Liver (tissue), 3 donors: ENCODE measurements around the gene KCNIP4.

Experiments used
- ATF3 ChIP-seq: IDR thresholded peaks from 2 replicates; pipeline ENCODE4 v1.6.1; 2016; ENCODE audit warnings: antibody characterized with exemption
- CTCF ChIP-seq: fragments of 150-350 bp; IDR thresholded peaks from 2 replicates; pipeline ENCODE4 v1.5.1; 2017; ENCODE audit warnings: improper control_type of control experiment, low read depth, low read length; ENCODE audit not compliant: missing input control
- EGR1 ChIP-seq, 2 donors: IDR thresholded peaks; 2 replicates each; pipeline ENCODE4 v1.6.1; 2016 to 2018; ENCODE audit warnings: antibody characterized with exemption in 2 of 2, low read depth in 2 of 2
- FOXA1 ChIP-seq: IDR thresholded peaks from 2 replicates; pipeline ENCODE4 v1.6.1; 2016; ENCODE audit warnings: antibody characterized with exemption
- GABPA ChIP-seq, 2 donors: IDR thresholded peaks in 1 of 2; conservative IDR thresholded peaks in 1 of 2; 2 replicates each; pipeline ENCODE4 v1.6.1; 2016; ENCODE audit warnings: antibody characterized with exemption in 2 of 2, mild to moderate bottlenecking in 1 of 2, moderate library complexity in 1 of 2
- JUND ChIP-seq, 2 donors: IDR thresholded peaks; 2 replicates each; pipeline ENCODE4 v1.6.1; 2016; ENCODE audit warnings: antibody characterized with exemption in 2 of 2
- MAX ChIP-seq: IDR thresholded peaks from 2 replicates; pipeline ENCODE4 v1.6.1; 2016; ENCODE audit warnings: antibody characterized with exemption
- NR2F2 ChIP-seq: IDR thresholded peaks from 2 replicates; pipeline ENCODE4 v1.6.1; 2016; ENCODE audit warnings: antibody characterized with exemption
- RAD21 ChIP-seq, 2 donors: IDR thresholded peaks; 2 replicates each; pipeline ENCODE4 v1.6.1; 2016; ENCODE audit warnings: antibody characterized with exemption in 2 of 2, mild to moderate bottlenecking in 2 of 2
- REST ChIP-seq: IDR thresholded peaks from 2 replicates; pipeline ENCODE4 v1.6.1; 2016; ENCODE audit warnings: antibody characterized with exemption, mild to moderate bottlenecking
- SP1 ChIP-seq: IDR thresholded peaks from 2 replicates; pipeline ENCODE4 v1.6.1; 2018; ENCODE audit warnings: antibody characterized with exemption, mild to moderate bottlenecking
- TAF1 ChIP-seq: conservative IDR thresholded peaks from 2 replicates; pipeline ENCODE4 v1.6.1; 2016; ENCODE audit warnings: antibody characterized with exemption, mild to moderate bottlenecking
- YY1 ChIP-seq: IDR thresholded peaks from 2 replicates; pipeline ENCODE4 v1.6.1; 2016; ENCODE audit warnings: antibody characterized with exemption, mild to moderate bottlenecking
- ZBTB33 ChIP-seq: IDR thresholded peaks from 2 replicates; pipeline ENCODE4 v1.6.1; 2016; ENCODE audit warnings: antibody characterized with exemption
- donor health status: healthy.
- donor health status: healthy.

GRCh38 chr4:20960291-20960690 lies 988.3 kb downstream of the KCNIP4 start:
- TF ChIP-seq REST (no peak), CTCF (no peak), MAX (no peak), ZBTB33 (no peak), NR2F2 (no peak), TAF1 (no peak), GABPA (IDR thresholded peaks at IDR 0.05 in 1 of 2, conservative IDR thresholded peaks at IDR 0.05 in 1 of 2) (no peak), YY1 (no peak), RAD21 (IDR thresholded peaks at IDR 0.05) (no peak), EGR1 (IDR thresholded peaks at IDR 0.05; ENCODE audit: low read depth in 2 of 2) (no peak), JUND (IDR thresholded peaks at IDR 0.05) (no peak), ATF3 (no peak), FOXA1 (no peak), SP1 (no peak)
